K562 (cell line): Measurements from ENCODE around the gene ZBTB9. TPM values are rescaled to one million over a fixed set of nuclear protein-coding genes. Genes with fewer than 3 reads are reported as not detected.

Experiments used
- ATAC-seq: fragments of 200-7000 bp; cut with Tn5 transposase; 3 replicates; pipeline ENCODE4 v1.9.1; 2020; ENCODE audit warnings: moderate library complexity
- BruUV-seq: library from RNA; stranded (reverse); fragments of 400-500 nt; replicated peaks from 2 replicates; lab custom pipeline; 2021; lab: Mats Ljungman, UMichigan
- CTCF ChIA-PET: fragments of 300-600 bp; formaldehyde crosslinking; extraction: SDS; loops from one replicate; lab custom pipeline; 2021; ENCODE audit warnings: low intra/inter-chr PET ratio; lab: Yijun Ruan, JAX
- POLR2A ChIA-PET: fragments of 300-600, 350-650 bp; sonication (Branson Sonifier 250); formaldehyde crosslinking; extraction: SDS; loops from one replicate; lab custom pipeline; 2021; ENCODE audit warnings: antibody characterized with exemption, inconsistent platforms; lab: Yijun Ruan, JAX
- DNase-seq, 4 experiments: peaks; one replicate each; pipeline versions ENCODE4 v3.0.0 to v3.0.0-alpha.2; 2011 to 2018; ENCODE audit warnings: low spot score in 3 of 4, mixed read lengths in 3 of 4; ENCODE audit errors: extremely low read depth in 1 of 4
- FAIRE-seq: peaks from 2 replicates; lab custom pipeline; 2011; peaks lifted over from hg19 to GRCh38; lab: Jason Lieb, UNC
- H2AFZ ChIP-seq: 2 replicates; pipeline ENCODE4 v1.6.0; 2011; ENCODE audit warnings: low read depth, low read length, control low read depth, inconsistent platforms
- H3K27ac ChIP-seq: fragments of 200-600 bp; 3 replicates; pipeline ENCODE4 v1.8.0; 2011; ENCODE audit warnings: low read depth, mild to moderate bottlenecking, control low read depth, inconsistent platforms, low read length, moderate library complexity, mixed read lengths; ENCODE audit errors: extremely low read depth
- H3K27me3 ChIP-seq, 2 experiments: fragments of 300-600 bp in 1 of 2; 2 replicates in 1 of 2; 3 replicates in 1 of 2; pipeline versions ENCODE4 v1.6.0 to v1.8.0; 2011; ENCODE audit warnings: inconsistent platforms in 2 of 2, low read length in 2 of 2, mild to moderate bottlenecking in 1 of 2, mixed read lengths in 1 of 2, moderate library complexity in 1 of 2; ENCODE audit not compliant: control insufficient read depth in 2 of 2, insufficient read depth in 2 of 2
- H3K36me3 ChIP-seq: fragments of 300-600 bp; 3 replicates; pipeline ENCODE4 v1.8.0; 2011; ENCODE audit warnings: mild to moderate bottlenecking, low read length, inconsistent platforms; ENCODE audit not compliant: control insufficient read depth, insufficient read depth
- H3K4me1 ChIP-seq, 2 experiments: fragments of 200-600 bp in 1 of 2; replicated peaks in 1 of 2; 2 replicates in 1 of 2; 3 replicates in 1 of 2; pipeline versions ENCODE4 v1.5.1 to v1.8.0; 2011; ENCODE audit warnings: inconsistent platforms in 2 of 2, low read length in 2 of 2, mild to moderate bottlenecking in 1 of 2, mixed read lengths in 1 of 2, moderate library complexity in 1 of 2; ENCODE audit not compliant: control insufficient read depth in 2 of 2, insufficient read depth in 2 of 2
- H3K4me2 ChIP-seq: 2 replicates; pipeline ENCODE4 v1.6.1; 2011; ENCODE audit warnings: low read length, control low read depth, inconsistent platforms, mixed read lengths; ENCODE audit not compliant: insufficient read depth
- H3K4me3 ChIP-seq: fragments of 200-600 bp; sonication (generic), shearing (Covaris generic); 2 replicates; pipeline ENCODE4 v1.5.1; 2016; ENCODE audit warnings: control low read depth, inconsistent platforms
- H3K79me2 ChIP-seq: fragments of 200-600 bp; 3 replicates; pipeline ENCODE4 v1.8.0; 2011; ENCODE audit warnings: low read length, inconsistent platforms; ENCODE audit not compliant: control insufficient read depth, insufficient read depth
- H3K9ac ChIP-seq, 2 experiments: 2 replicates each; pipeline versions ENCODE4 v1.6.0 to v1.6.1; 2011; ENCODE audit warnings: low read depth in 2 of 2, low read length in 2 of 2, control low read depth in 1 of 2, inconsistent platforms in 1 of 2, mild to moderate bottlenecking in 1 of 2, mixed read lengths in 1 of 2; ENCODE audit not compliant: insufficient read depth in 1 of 2
- H3K9me1 ChIP-seq: one replicate; pipeline ENCODE4 v1.6.0; 2011; ENCODE audit warnings: inconsistent platforms, mild to moderate bottlenecking, low read length, moderate library complexity; ENCODE audit not compliant: control insufficient read depth, insufficient read depth
- H3K9me3 ChIP-seq: replicated peaks from 2 replicates; pipeline ENCODE4 v1.5.1; 2011; ENCODE audit warnings: low read depth, low read length, inconsistent platforms; ENCODE audit not compliant: control insufficient read depth, insufficient read depth
- H4K20me1 ChIP-seq: replicated peaks from 2 replicates; pipeline ENCODE4 v1.6.1; 2011; ENCODE audit warnings: low read length, inconsistent platforms, mixed read lengths; ENCODE audit not compliant: control insufficient read depth, insufficient read depth
- FOXJ3 ChIP-seq: sonication (generic); formaldehyde crosslinking; IDR thresholded peaks from 2 replicates; pipeline ENCODE4 v1.4.0; 2020; ENCODE audit warnings: mild to moderate bottlenecking, missing genetic modification reagents
- GABPB1 ChIP-seq: sonication (generic); formaldehyde crosslinking; IDR thresholded peaks from 2 replicates; pipeline ENCODE4 v1.8.0; 2022; ENCODE audit warnings: mild to moderate bottlenecking, missing genetic modification reagents
- KDM5B ChIP-seq: fragments of 200-600 bp; sonication (generic); IDR thresholded peaks from 2 replicates; pipeline ENCODE4 v1.6.1; 2012; ENCODE audit warnings: low read depth, mild to moderate bottlenecking, moderate library complexity, low read length, control low read depth, inconsistent platforms; ENCODE audit not compliant: insufficient replicate concordance
- KLF10 ChIP-seq: fragments of 250-450 bp; sonication (Bioruptor Pico); IDR thresholded peaks from 2 replicates; pipeline ENCODE4 v1.6.1; 2021; ENCODE audit warnings: matching md5 sums
- LARP7 ChIP-seq: fragments of 450-650 bp; IDR thresholded peaks from 2 replicates; pipeline ENCODE4 v1.6.1; 2016
- NR4A1 ChIP-seq, 2 experiments: fragments of 250-450 bp in 1 of 2; fragments of 450-650 bp in 1 of 2; sonication (Bioruptor Pico) in 1 of 2; IDR thresholded peaks; 2 replicates each; pipeline versions ENCODE4 v1.4.0 to v1.6.1; 2016 to 2020; ENCODE audit warnings: mild to moderate bottlenecking in 2 of 2, missing compliant biosample characterization in 1 of 2, missing genetic modification characterization in 1 of 2, moderate library complexity in 1 of 2
- POLR2A ChIP-seq: fragments of 450-650 bp; conservative IDR thresholded peaks from 2 replicates; pipeline ENCODE4 v1.6.1; 2016
- POLR2AphosphoS2 ChIP-seq: IDR thresholded peaks from 2 replicates; pipeline ENCODE4 v1.6.1; 2012; ENCODE audit warnings: low read length, improper control_type of control experiment
- RBFOX2 ChIP-seq: fragments of 200-400 bp; formaldehyde crosslinking; IDR thresholded peaks from 2 replicates; pipeline ENCODE4 v1.6.1; 2017; ENCODE audit warnings: low read depth, mild to moderate bottlenecking, low read length, moderate library complexity
- RCOR1 ChIP-seq, 2 experiments: IDR thresholded peaks; 2 replicates each; pipeline ENCODE4 v1.6.1; 2012; ENCODE audit warnings: low read depth in 2 of 2, low read length in 2 of 2, borderline replicate concordance in 1 of 2, improper control_type of control experiment in 1 of 2
- SAFB2 ChIP-seq: fragments of 200-400 bp; formaldehyde crosslinking; IDR thresholded peaks from 2 replicates; pipeline ENCODE4 v1.6.1; 2018; ENCODE audit warnings: borderline replicate concordance, low read length, low read depth, moderate library complexity; ENCODE audit not compliant: severe bottlenecking
- WGBS: fragments of 100-300 bp; shearing (Covaris generic); methylation state at CpG from one replicate; pipeline ENCODE4 v1.1.6; 2016; ENCODE audit warnings: low coverage, mixed read lengths; ENCODE audit not compliant: insufficient coverage; ENCODE audit errors: missing lambda C conversion rate; 5-methylcytosine and 5-hydroxymethylcytosine counted together
- in situ Hi-C: fragments of 300-500 bp; cut with MboI; formaldehyde crosslinking; loops from 4 replicates; pipeline ENCODE4 v1.15.0; 2018; ENCODE audit warnings: inconsistent platforms, mixed read lengths
- intact Hi-C: fragments of 100-400 bp; cut with micrococcal nuclease; formaldehyde crosslinking; loops from 2 replicates; pipeline ENCODE4 v1.14.2; 2022
- polyA plus RNA-seq, 8 experiments: library from polyadenylated mRNA; depleted of rRNA in 4 of 8; stranded (reverse) in 5 of 8; unstranded in 3 of 8; fragments of >200 nt; fragmentation: Nextera tagmentation in 2 of 8; fragmentation: Illumina TruSeq in 1 of 8; extraction: Ambion mirVana in 2 of 8; extraction: Trizol in 1 of 8; gene quantifications; 2 replicates each; pipeline versions ENCODE4 v1.2.1 to v1.2.3, GENCODE V29; 2011 to 2014; ENCODE audit warnings: inconsistent platforms in 1 of 8, missing spikeins in 1 of 8
- total RNA-seq, 7 experiments: library from RNA; depleted of rRNA in 6 of 7; stranded (reverse); fragments of >200 nt in 6 of 7; fragmentation: Illumina TruSeq in 2 of 7; extraction: Trizol in 2 of 7; gene quantifications; 2 replicates each; pipeline versions ENCODE4 v1.2.1 to v1.2.3, GENCODE V29; 2011 to 2021; ENCODE audit warnings: low replicate concordance in 1 of 7
- TF ChIP-seq, protein P1 (sequence below): fragments of 250-450 bp; sonication (Bioruptor Pico); IDR thresholded peaks from 2 replicates; pipeline ENCODE4 v1.5.0; 2021
- TF ChIP-seq, protein P2 (sequence below), 2 experiments: fragments of 450-650 bp; IDR thresholded peaks; 2 replicates each; pipeline ENCODE4 v1.6.1; 2016
- TF ChIP-seq, protein P3 (sequence below): fragments of 250-450 bp; sonication (Bioruptor Pico); IDR thresholded peaks from 2 replicates; pipeline ENCODE4 v1.4.0; 2020; ENCODE audit warnings: mild to moderate bottlenecking, moderate library complexity, borderline replicate concordance
- TF ChIP-seq, protein P4 (sequence below): fragments of 450-650 bp; IDR thresholded peaks from 2 replicates; pipeline ENCODE4 v1.6.1; 2016

Gene ZBTB9
- total and polyA plus RNA-seq, 9 of the 15 experiments (the other 6 are each of a cell fraction or from before 2014, with no cell fraction given) = 1.9 to 19.5 (median 10.4) TPM

DNA sequence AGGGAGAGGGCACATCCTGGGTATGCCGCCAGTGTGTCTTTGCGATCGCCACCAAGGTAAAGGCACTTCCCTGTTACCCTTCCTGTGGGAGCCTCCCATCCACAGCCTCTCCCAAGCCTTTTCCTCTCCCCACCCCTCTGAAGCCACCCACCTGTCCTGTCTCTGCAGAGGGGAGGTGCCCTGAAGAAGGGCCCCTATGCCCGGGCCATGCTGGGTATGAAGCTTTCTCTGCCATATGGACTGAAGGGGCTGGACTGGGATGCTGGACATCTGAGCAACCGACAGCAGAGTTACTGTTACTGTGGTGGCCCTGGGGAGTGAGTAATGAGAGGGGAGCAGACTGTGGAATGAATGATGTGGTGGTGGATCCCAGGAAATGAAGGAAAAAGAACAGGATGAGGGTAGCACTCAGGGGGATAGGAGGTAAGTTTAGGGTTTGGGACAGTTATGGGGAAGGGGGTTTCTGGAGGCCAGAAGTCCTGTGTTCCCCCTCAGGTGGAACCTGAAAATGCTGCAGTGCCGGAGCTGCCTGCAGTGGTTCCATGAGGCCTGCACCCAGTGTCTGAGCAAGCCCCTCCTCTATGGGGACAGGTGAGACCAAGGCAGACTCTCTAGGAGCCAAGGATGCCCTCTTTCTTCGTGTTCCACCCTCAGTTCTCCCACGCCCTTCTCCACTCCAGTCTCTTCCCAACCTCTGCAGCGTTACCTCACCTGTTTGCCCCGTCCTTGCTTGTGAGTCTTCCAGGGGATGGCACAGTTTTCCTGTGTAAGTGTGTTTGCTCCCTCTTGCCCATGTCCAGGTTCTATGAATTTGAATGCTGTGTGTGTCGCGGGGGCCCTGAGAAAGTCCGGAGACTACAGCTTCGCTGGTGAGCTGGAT, 40.9 kb upstream of the ZBTB9 start:
- Histone ChIP-seq H3K4me1 (peaks cover 28 to 44% of the 10 kb centered on the region in 2 experiments), H4K20me1 (peaks cover 5% of the 10 kb centered on the region), H3K9me3 (no peaks in the 10 kb centered on the region), H3K9me1 (no peaks in the 10 kb centered on the region), H3K9ac (peak overlapping the region in 1 of 2 experiments; percentile 34; a peak in 1 of 4 replicates), H3K27me3 (no peaks in the 10 kb centered on the region), H2AFZ (no peak overlapping the region), H3K4me3 (no peak overlapping the region), H3K79me2 (peaks cover 53% of the 10 kb centered on the region), H3K36me3 (peaks cover 59% of the 10 kb centered on the region), H3K27ac (no peak overlapping the region), H3K4me2 (no peak overlapping the region)
- ChIA-PET CTCF (no interaction called here), POLR2A (interaction anchor here (1.6 kb wide), 1 partner anchor 13 kb away, joined by 4 read pairs; no protein-coding TSS in a partner anchor)
- no TSS peak for BruUV-seq
- intact Hi-C loops = loop anchor here (5.0 kb wide), 1 partner anchor 116 kb away; the partner anchor contains the start of gene RGL2
- 89% methylated on average over 14 of the region's 14 CpGs for WGBS
- DNase-seq = no peak
- FAIRE-seq = no peak
- in situ Hi-C loops = no loop called here
- no peak for ATAC-seq
- TF ChIP-seq SAFB2 (no peak), POLR2AphosphoS2 (peak; percentile 61; the same call in 1 of the 2 replicates), RBFOX2 (peak; percentile 20; the same call in 1 of the 2 replicates), KLF10 (CRISPR knock-in tag) (0 out of 2 replicates have a peak, but pooled peaks have one; percentile 10), FOXJ3 (no peak), GABPB1 (0 out of 2 replicates have a peak, but pooled peaks have one; percentile 20), KDM5B (peak; percentile 39), LARP7 (no peak), RCOR1 (IDR thresholded peaks at IDR 0.05; ENCODE audit: borderline replicate concordance in 1 of 2, low read depth in 2 of 2, low read length in 2 of 2) (no peak), NR4A1 (CRISPR knock-in tag; IDR thresholded peaks at IDR 0.05) (no peak), NR4A1 (tag; IDR thresholded peaks at IDR 0.05) (no peak), POLR2A (peak; percentile 38)
- TF ChIP-seq, protein P1, sequence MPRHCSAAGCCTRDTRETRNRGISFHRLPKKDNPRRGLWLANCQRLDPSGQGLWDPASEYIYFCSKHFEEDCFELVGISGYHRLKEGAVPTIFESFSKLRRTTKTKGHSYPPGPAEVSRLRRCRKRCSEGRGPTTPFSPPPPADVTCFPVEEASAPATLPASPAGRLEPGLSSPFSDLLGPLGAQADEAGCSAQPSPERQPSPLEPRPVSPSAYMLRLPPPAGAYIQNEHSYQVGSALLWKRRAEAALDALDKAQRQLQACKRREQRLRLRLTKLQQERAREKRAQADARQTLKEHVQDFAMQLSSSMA (CRISPR knock-in tag) = 0 out of 2 replicates have a peak, but pooled peaks have one; percentile 19
- TF ChIP-seq, protein P2, sequence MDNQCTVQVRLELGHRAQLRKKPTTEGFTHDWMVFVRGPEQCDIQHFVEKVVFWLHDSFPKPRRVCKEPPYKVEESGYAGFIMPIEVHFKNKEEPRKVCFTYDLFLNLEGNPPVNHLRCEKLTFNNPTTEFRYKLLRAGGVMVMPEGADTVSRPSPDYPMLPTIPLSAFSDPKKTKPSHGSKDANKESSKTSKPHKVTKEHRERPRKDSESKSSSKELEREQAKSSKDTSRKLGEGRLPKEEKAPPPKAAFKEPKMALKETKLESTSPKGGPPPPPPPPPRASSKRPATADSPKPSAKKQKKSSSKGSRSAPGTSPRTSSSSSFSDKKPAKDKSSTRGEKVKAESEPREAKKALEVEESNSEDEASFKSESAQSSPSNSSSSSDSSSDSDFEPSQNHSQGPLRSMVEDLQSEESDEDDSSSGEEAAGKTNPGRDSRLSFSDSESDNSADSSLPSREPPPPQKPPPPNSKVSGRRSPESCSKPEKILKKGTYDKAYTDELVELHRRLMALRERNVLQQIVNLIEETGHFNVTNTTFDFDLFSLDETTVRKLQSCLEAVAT (IDR thresholded peaks at IDR 0.05) = no peak
- TF ChIP-seq, protein P3, sequence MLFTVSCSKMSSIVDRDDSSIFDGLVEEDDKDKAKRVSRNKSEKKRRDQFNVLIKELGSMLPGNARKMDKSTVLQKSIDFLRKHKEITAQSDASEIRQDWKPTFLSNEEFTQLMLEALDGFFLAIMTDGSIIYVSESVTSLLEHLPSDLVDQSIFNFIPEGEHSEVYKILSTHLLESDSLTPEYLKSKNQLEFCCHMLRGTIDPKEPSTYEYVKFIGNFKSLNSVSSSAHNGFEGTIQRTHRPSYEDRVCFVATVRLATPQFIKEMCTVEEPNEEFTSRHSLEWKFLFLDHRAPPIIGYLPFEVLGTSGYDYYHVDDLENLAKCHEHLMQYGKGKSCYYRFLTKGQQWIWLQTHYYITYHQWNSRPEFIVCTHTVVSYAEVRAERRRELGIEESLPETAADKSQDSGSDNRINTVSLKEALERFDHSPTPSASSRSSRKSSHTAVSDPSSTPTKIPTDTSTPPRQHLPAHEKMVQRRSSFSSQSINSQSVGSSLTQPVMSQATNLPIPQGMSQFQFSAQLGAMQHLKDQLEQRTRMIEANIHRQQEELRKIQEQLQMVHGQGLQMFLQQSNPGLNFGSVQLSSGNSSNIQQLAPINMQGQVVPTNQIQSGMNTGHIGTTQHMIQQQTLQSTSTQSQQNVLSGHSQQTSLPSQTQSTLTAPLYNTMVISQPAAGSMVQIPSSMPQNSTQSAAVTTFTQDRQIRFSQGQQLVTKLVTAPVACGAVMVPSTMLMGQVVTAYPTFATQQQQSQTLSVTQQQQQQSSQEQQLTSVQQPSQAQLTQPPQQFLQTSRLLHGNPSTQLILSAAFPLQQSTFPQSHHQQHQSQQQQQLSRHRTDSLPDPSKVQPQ = no peak
- TF ChIP-seq, protein P4, sequence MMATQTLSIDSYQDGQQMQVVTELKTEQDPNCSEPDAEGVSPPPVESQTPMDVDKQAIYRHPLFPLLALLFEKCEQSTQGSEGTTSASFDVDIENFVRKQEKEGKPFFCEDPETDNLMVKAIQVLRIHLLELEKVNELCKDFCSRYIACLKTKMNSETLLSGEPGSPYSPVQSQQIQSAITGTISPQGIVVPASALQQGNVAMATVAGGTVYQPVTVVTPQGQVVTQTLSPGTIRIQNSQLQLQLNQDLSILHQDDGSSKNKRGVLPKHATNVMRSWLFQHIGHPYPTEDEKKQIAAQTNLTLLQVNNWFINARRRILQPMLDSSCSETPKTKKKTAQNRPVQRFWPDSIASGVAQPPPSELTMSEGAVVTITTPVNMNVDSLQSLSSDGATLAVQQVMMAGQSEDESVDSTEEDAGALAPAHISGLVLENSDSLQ = no peak
